HG02610 (cell line): ENCODE results near the gene C12orf57.
"Not testable (repeated sequence)": the region's sequence is repeated elsewhere in the genome, so short reads cannot be mapped to it uniquely, and the experiment has no call there.

Experiments used
- ATAC-seq: cut with Tn5 transposase; IDR thresholded peaks from one replicate; pipeline ENCODE4 v1.9.1; 2021; ENCODE audit warnings: mild to moderate bottlenecking, moderate library complexity; ENCODE audit not compliant: unreplicated experiment

C12orf57 gene

GRCh38 chr12:6943722-6944380, at the start of gene C12orf57, which contains the start of gene RNU7-1:
C12orf57 (plus strand) TSS chr12:6944022; CDS start chr12:6944122, 100 bp downstream.
RNU7-1 (plus strand) TSS chr12:6943816.
- ATAC-seq: peak; percentile 41

- ATAC-seq: no peak
Observed at GRCh38 chr12:6894321-6894720, 49.5 kb upstream of the C12orf57 start.

GRCh38 chr12:6896846-6897435, 46.9 kb upstream of the C12orf57 start:
- ATAC-seq: no peak

GRCh38 chr12:6899427-6899826, 44.4 kb upstream of the C12orf57 start:
- no peak for ATAC-seq

- no peak for ATAC-seq
Observed at GRCh38 chr12:6899837-6900519, 43.8 kb upstream of the C12orf57 start.

GRCh38 chr12:6902448-6902847, 41.4 kb upstream of the C12orf57 start:
- no peak for ATAC-seq

GRCh38 chr12:6903722-6904121, 40.1 kb upstream of the C12orf57 start:
- ATAC-seq: no peak

GRCh38 chr12:6904280-6905276, 39.2 kb upstream of the C12orf57 start, which contains the start of gene LRRC23:
LRRC23 (plus strand) TSS chr12:6904822; CDS start chr12:6905634, 812 bp downstream.
- ATAC-seq: peak; percentile 89

GRCh38 chr12:6905414-6906040, 38.3 kb upstream of the C12orf57 start:
- no peak for ATAC-seq

GRCh38 chr12:6908141-6908540, 35.7 kb upstream of the C12orf57 start:
- ATAC-seq: not testable (repeated sequence)

- no peak for ATAC-seq
Observed at GRCh38 chr12:6909421-6910145, 34.2 kb upstream of the C12orf57 start.

- ATAC-seq: no peak
Observed at GRCh38 chr12:6912164-6912935, 31.5 kb upstream of the C12orf57 start.

- ATAC-seq: peak; percentile 62
Observed at GRCh38 chr12:6914246-6914946, 29.4 kb upstream of the C12orf57 start, which contains the start of gene ENO2. ENO2 (plus strand) TSS chr12:6914580; CDS start chr12:6915833, 1,253 bp downstream.

- ATAC-seq: no peak
Observed at GRCh38 chr12:6914947-6915788, 28.7 kb upstream of the C12orf57 start.

GRCh38 chr12:6915789-6916285, 28.0 kb upstream of the C12orf57 start:
- no peak for ATAC-seq

- ATAC-seq: no peak
Observed at GRCh38 chr12:6916426-6917200, 27.2 kb upstream of the C12orf57 start.
